ENCODE results near the gene ARHGAP20.

GRCh38 chr11:110689306-110689705 is 22.9 kb downstream of the ARHGAP20 start:
- TF ChIP-seq EZH2 (optimal IDR thresholded peaks at IDR 0.05; ENCODE audit: low read depth, low read length) = no peak
- TF ChIP-seq, protein P1, sequence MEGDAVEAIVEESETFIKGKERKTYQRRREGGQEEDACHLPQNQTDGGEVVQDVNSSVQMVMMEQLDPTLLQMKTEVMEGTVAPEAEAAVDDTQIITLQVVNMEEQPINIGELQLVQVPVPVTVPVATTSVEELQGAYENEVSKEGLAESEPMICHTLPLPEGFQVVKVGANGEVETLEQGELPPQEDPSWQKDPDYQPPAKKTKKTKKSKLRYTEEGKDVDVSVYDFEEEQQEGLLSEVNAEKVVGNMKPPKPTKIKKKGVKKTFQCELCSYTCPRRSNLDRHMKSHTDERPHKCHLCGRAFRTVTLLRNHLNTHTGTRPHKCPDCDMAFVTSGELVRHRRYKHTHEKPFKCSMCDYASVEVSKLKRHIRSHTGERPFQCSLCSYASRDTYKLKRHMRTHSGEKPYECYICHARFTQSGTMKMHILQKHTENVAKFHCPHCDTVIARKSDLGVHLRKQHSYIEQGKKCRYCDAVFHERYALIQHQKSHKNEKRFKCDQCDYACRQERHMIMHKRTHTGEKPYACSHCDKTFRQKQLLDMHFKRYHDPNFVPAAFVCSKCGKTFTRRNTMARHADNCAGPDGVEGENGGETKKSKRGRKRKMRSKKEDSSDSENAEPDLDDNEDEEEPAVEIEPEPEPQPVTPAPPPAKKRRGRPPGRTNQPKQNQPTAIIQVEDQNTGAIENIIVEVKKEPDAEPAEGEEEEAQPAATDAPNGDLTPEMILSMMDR (IDR thresholded peaks at IDR 0.05; ENCODE audit: low read length) = no peak
